ENCODE measurements around the gene RAB8B.

Gene RAB8B

GRCh38 chr15:63185206-63185605 lies 4.2 kb upstream of the RAB8B start:
- H3K27ac ChIP-seq: no peak overlapping the region
- no peak for TF ChIP-seq ZFX (IDR thresholded peaks at IDR 0.05; ENCODE audit: borderline replicate concordance)
- TF ChIP-seq, protein P1, sequence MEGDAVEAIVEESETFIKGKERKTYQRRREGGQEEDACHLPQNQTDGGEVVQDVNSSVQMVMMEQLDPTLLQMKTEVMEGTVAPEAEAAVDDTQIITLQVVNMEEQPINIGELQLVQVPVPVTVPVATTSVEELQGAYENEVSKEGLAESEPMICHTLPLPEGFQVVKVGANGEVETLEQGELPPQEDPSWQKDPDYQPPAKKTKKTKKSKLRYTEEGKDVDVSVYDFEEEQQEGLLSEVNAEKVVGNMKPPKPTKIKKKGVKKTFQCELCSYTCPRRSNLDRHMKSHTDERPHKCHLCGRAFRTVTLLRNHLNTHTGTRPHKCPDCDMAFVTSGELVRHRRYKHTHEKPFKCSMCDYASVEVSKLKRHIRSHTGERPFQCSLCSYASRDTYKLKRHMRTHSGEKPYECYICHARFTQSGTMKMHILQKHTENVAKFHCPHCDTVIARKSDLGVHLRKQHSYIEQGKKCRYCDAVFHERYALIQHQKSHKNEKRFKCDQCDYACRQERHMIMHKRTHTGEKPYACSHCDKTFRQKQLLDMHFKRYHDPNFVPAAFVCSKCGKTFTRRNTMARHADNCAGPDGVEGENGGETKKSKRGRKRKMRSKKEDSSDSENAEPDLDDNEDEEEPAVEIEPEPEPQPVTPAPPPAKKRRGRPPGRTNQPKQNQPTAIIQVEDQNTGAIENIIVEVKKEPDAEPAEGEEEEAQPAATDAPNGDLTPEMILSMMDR (IDR thresholded peaks at IDR 0.05): no peak

- H3K27ac ChIP-seq: no peak overlapping the region
- TF ChIP-seq, protein P1 (IDR thresholded peaks at IDR 0.05): no peak
- TF ChIP-seq ZFX (IDR thresholded peaks at IDR 0.05; ENCODE audit: borderline replicate concordance): no peak
These were observed 3.3 kb upstream of the RAB8B start for GRCh38 chr15:63186065-63186464.

GRCh38 chr15:63187589-63188226 lies 1.7 kb upstream of the RAB8B start:
- TF ChIP-seq, protein P1 (IDR thresholded peaks at IDR 0.05): no peak
- no peak for TF ChIP-seq ZFX (IDR thresholded peaks at IDR 0.05; ENCODE audit: borderline replicate concordance)
- no peak overlapping the region for H3K27ac ChIP-seq

- TF ChIP-seq, protein P1 (IDR thresholded peaks at IDR 0.05): no peak
- TF ChIP-seq ZFX (IDR thresholded peaks at IDR 0.05; ENCODE audit: borderline replicate concordance): no peak
- H3K27ac ChIP-seq: no peak overlapping the region
These were observed 1.0 kb upstream of the RAB8B start for GRCh38 chr15:63188247-63188925.

DNA sequence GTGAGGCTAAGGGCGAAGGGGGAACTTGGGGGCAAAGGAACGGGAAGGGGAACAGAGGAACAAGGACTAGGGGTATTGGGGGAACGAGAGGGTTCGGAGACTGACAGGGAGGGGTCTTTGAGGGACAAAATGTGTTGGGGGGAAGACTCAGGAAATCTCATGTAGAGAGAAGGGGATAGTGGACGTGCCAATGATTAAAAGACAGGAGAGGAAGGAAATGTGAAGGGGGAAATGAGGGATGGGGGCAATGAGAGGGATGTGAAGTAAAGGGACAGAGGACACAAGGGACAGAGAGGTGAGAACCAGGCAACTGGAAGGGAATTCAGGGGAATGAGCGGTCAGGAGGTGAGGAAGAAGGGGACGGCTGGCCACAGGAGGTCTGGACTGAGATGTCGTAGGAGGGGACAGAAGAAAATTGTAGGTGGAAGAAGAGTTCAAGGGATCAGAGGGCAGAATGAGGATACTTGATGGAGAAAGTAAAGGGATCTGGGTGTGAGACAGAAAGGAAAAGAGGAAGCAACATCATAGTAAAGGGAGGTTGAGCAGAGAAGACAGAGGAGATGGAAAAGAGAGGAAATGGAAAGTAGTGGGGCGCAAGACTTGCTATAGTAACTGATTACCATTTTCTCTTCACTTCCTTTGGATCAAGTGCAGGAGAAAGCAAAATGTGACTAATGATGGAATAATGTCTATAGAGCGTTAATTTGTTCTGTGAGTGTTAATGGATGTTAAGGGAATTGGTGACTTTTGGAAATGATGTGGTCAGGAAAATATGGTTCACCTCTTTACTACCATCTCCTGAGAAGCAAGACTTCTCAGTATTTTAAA lies 749 bp downstream of the RAB8B start:
- TF ChIP-seq ZFX (IDR thresholded peaks at IDR 0.05; ENCODE audit: borderline replicate concordance): no peak
- TF ChIP-seq, protein P1 (IDR thresholded peaks at IDR 0.05): no peak

DNA sequence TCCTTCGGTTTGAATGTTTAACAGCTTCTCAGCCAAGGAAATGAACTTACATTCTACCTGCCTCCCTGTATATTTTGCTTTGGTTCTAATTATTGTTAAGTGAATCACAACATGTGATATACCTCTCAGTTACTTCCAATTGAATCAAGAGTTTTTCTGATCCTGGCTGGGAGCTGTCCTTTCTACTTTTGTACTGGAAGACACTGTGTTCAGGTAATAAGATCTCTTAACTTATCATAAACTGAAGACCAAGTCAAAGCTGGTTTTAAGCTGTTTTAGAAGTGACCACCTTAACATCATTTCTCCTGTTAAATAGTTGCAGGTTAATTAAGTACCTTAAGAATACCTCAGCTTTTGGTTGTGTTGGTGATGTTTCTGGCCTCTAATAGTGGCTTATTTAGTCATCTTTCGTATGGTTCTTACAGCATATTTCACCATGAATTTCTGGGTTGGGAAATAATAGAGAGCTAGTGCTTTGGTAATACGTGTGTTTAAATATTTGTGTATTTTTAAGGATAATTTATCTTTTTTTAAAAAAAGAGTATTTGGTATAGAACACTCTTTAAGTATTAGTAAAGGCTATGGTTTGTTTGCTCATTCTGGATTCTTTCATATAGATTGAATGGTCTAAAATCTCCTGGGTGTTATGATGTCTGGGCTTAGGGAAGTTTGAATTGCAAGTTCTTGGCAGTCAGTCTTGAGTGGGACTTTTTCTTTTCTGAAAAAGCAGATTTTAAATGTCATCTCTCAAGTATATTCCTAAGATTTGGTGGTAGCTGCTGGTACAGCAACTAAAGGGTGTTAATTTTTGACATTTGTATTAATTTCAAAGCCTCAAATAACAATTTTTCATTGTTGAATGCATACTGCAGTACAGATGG lies 1.6 kb downstream of the RAB8B start:
- TF ChIP-seq, protein P1 (IDR thresholded peaks at IDR 0.05): no peak
- TF ChIP-seq ZFX (IDR thresholded peaks at IDR 0.05; ENCODE audit: borderline replicate concordance): no peak
- no peak overlapping the region for H3K27ac ChIP-seq

More for the DNA sequence above, 749 bp downstream of the RAB8B start:
- no peak overlapping the region for H3K27ac ChIP-seq

All from 22Rv1 (cell line).